HepG2 (cell line): ENCODE results near the gene NAV1. TPM values are rescaled to one million over a fixed set of nuclear protein-coding genes. Genes with fewer than 3 reads are reported as not detected.

ENCODE experiments used
- ATAC-seq: fragments of 200-7000 bp; cut with Tn5 transposase; 3 replicates; pipeline ENCODE4 v1.9.1; 2020; ENCODE audit warnings: mild to moderate bottlenecking, moderate library complexity
- BruUV-seq: library from RNA; stranded (reverse); fragments of 400-500 nt; replicated peaks from 2 replicates; lab custom pipeline; 2021; lab: Mats Ljungman, UMichigan
- CTCF ChIA-PET: fragments of 300-600 bp; formaldehyde crosslinking; extraction: SDS; loops from one replicate; lab custom pipeline; 2021; ENCODE audit warnings: low total read pairs, inconsistent platforms, low intra/inter-chr PET ratio; lab: Yijun Ruan, JAX
- POLR2A ChIA-PET: fragments of 350-600 bp; sonication (Branson Sonifier 250); formaldehyde crosslinking; loops from one replicate; lab custom pipeline; 2020; ENCODE audit warnings: antibody characterized with exemption, inconsistent platforms; lab: Yijun Ruan, JAX
- DNase-seq: peaks from one replicate; pipeline ENCODE4 v3.0.0-alpha.2; 2015; ENCODE audit warnings: low spot score
- FAIRE-seq: peaks from 3 replicates; lab custom pipeline; 2011; peaks lifted over from hg19 to GRCh38; lab: Jason Lieb, UNC
- H2AFZ ChIP-seq: one replicate; pipeline ENCODE4 v1.6.1; 2011; ENCODE audit warnings: low read length, inconsistent platforms
- H3K27ac ChIP-seq: fragments of 300-600 bp; 3 replicates; pipeline ENCODE4 v1.8.0; 2011; ENCODE audit warnings: mixed run types, mild to moderate bottlenecking, mixed read lengths, low read length, inconsistent platforms; ENCODE audit not compliant: insufficient read depth; ENCODE audit errors: extremely low read length
- H3K27me3 ChIP-seq, 2 experiments: fragments of 200-600 bp in 1 of 2; 2 replicates in 1 of 2; 3 replicates in 1 of 2; pipeline versions ENCODE4 v1.6.0 to v1.8.0; 2011; ENCODE audit warnings: low read length in 2 of 2, mild to moderate bottlenecking in 2 of 2, moderate library complexity in 2 of 2, inconsistent platforms in 1 of 2; ENCODE audit not compliant: insufficient read depth in 2 of 2, control insufficient read depth in 1 of 2
- H3K36me3 ChIP-seq, 2 experiments: fragments of 200-600 bp in 1 of 2; replicated peaks in 1 of 2; 2 replicates in 1 of 2; 3 replicates in 1 of 2; pipeline versions ENCODE4 v1.5.1 to v1.8.0; 2011; ENCODE audit warnings: low read length in 2 of 2, inconsistent platforms in 1 of 2; ENCODE audit not compliant: insufficient read depth in 2 of 2, control insufficient read depth in 1 of 2
- H3K4me1 ChIP-seq: 2 replicates; pipeline ENCODE4 v1.5.1; 2012; ENCODE audit warnings: low read length, inconsistent platforms; ENCODE audit not compliant: insufficient read depth
- H3K4me2 ChIP-seq: 2 replicates; pipeline ENCODE4 v1.6.0; 2011; ENCODE audit warnings: low read depth, low read length, inconsistent platforms
- H3K4me3 ChIP-seq, 3 experiments: fragments of 200-600 bp in 1 of 3; sonication (generic), shearing (Covaris generic) in 1 of 3; replicated peaks in 1 of 3; 2 replicates each; pipeline ENCODE4 v1.5.1; 2011 to 2016; ENCODE audit warnings: low read length in 3 of 3, inconsistent platforms in 2 of 3, low read depth in 2 of 3, mild to moderate bottlenecking in 2 of 3, control low read depth in 1 of 3, mixed read lengths in 1 of 3; ENCODE audit not compliant: insufficient read depth in 1 of 3
- H3K79me2 ChIP-seq: one replicate; pipeline ENCODE4 v1.6.1; 2011; ENCODE audit warnings: low read length, inconsistent platforms; ENCODE audit not compliant: insufficient read depth
- H3K9ac ChIP-seq: 2 replicates; pipeline ENCODE4 v1.6.0; 2011; ENCODE audit warnings: mild to moderate bottlenecking, low read depth, low read length, inconsistent platforms; ENCODE audit not compliant: insufficient read depth
- H3K9me3 ChIP-seq: 2 replicates; pipeline ENCODE4 v1.5.1; 2012; ENCODE audit warnings: mild to moderate bottlenecking, low read length
- H4K20me1 ChIP-seq: 2 replicates; pipeline ENCODE4 v1.6.0; 2011; ENCODE audit warnings: inconsistent platforms, mild to moderate bottlenecking, low read length, moderate library complexity; ENCODE audit not compliant: insufficient read depth
- FOXA1 ChIP-seq, 2 experiments: fragments of 450-650 bp in 1 of 2; sonication (generic) in 1 of 2; formaldehyde crosslinking in 1 of 2; IDR thresholded peaks; 2 replicates each; pipeline versions ENCODE4 v1.4.0 to v1.6.1; 2016 to 2020; ENCODE audit warnings: missing genetic modification reagents in 1 of 2
- HNF4A ChIP-seq: sonication (generic); formaldehyde crosslinking; IDR thresholded peaks from 2 replicates; pipeline ENCODE4 v1.4.0; 2020; ENCODE audit warnings: missing genetic modification reagents
- ISL2 ChIP-seq: sonication (generic); formaldehyde crosslinking; IDR thresholded peaks from 2 replicates; pipeline ENCODE4 v1.5.0; 2020; ENCODE audit warnings: missing genetic modification reagents
- MXD3 ChIP-seq: IDR thresholded peaks from 2 replicates; pipeline ENCODE4 v1.6.1; 2016; ENCODE audit warnings: mild to moderate bottlenecking, missing biosample characterization, missing genetic modification reagents
- NR3C1 ChIP-seq: sonication (generic); formaldehyde crosslinking; IDR thresholded peaks from 2 replicates; pipeline ENCODE4 v1.4.0; 2020; ENCODE audit warnings: missing genetic modification reagents
- POGZ ChIP-seq: sonication (generic); formaldehyde crosslinking; IDR thresholded peaks from 2 replicates; pipeline ENCODE4 v1.4.0; 2020; ENCODE audit warnings: mild to moderate bottlenecking, missing genetic modification reagents
- RCOR2 ChIP-seq: IDR thresholded peaks from 2 replicates; pipeline ENCODE4 v1.6.1; 2016; ENCODE audit warnings: missing biosample characterization, missing genetic modification reagents
- REXO4 ChIP-seq: sonication (generic); formaldehyde crosslinking; IDR thresholded peaks from 2 replicates; pipeline ENCODE4 v1.8.0; 2022; ENCODE audit warnings: missing genetic modification reagents, mild to moderate bottlenecking, borderline replicate concordance
- ZNF460 ChIP-seq: sonication (generic); formaldehyde crosslinking; IDR thresholded peaks from 2 replicates; pipeline ENCODE4 v1.5.1; 2020; ENCODE audit warnings: missing genetic modification reagents, mild to moderate bottlenecking, borderline replicate concordance
- ZNF563 ChIP-seq: sonication (generic); formaldehyde crosslinking; IDR thresholded peaks from 2 replicates; pipeline ENCODE4 v1.8.0; 2022; ENCODE audit warnings: mild to moderate bottlenecking, moderate library complexity, missing genetic modification reagents
- ZNF644 ChIP-seq: IDR thresholded peaks from 2 replicates; pipeline ENCODE4 v1.6.1; 2016; ENCODE audit warnings: low read depth
- ZNF691 ChIP-seq: sonication (generic); formaldehyde crosslinking; IDR thresholded peaks from 2 replicates; pipeline ENCODE4 v1.4.0; 2020; ENCODE audit warnings: missing genetic modification reagents, low read depth, mild to moderate bottlenecking, borderline replicate concordance
- ZSCAN29 ChIP-seq: sonication (generic); formaldehyde crosslinking; conservative IDR thresholded peaks from 2 replicates; pipeline ENCODE4 v1.4.0; 2020; ENCODE audit warnings: mild to moderate bottlenecking, missing genetic modification reagents
- WGBS: methylation state at CpG from one replicate; pipeline ENCODE4 v1.1.6; 2017; ENCODE audit warnings: low lambda C conversion rate; 5-methylcytosine and 5-hydroxymethylcytosine counted together
- in situ Hi-C: cut with HindIII; loops from 2 replicates; pipeline ENCODE4 v1.10.0; 2017; ENCODE audit warnings: low pct_unique_long_range_greater_than_20kb; ENCODE audit not compliant: extremely low pct_ligation_motif_present
- intact Hi-C: fragments of 100-400 bp; cut with micrococcal nuclease; formaldehyde crosslinking; loops from one replicate; pipeline ENCODE4 v1.10.0; 2022; ENCODE audit not compliant: unreplicated experiment
- polyA plus RNA-seq, 8 experiments: library from polyadenylated mRNA; depleted of rRNA in 3 of 8; stranded (reverse) in 7 of 8; unstranded in 1 of 8; fragments of >200 nt; fragmentation: Illumina TruSeq in 4 of 8; extraction: Trizol in 4 of 8; gene quantifications; 2 replicates each; pipeline versions ENCODE4 v1.2.1 to v1.2.3, GENCODE V29; 2011 to 2016; ENCODE audit warnings: low read depth in 4 of 8, missing spikeins in 1 of 8, mixed read lengths in 1 of 8; ENCODE audit not compliant: insufficient read depth in 1 of 8
- total RNA-seq, 5 experiments: library from RNA; depleted of rRNA; stranded (reverse); fragments of >200 nt; fragmentation: Illumina TruSeq; extraction: Trizol; gene quantifications; 2 replicates each; pipeline ENCODE4 v1.2.3, GENCODE V29; 2016; ENCODE audit warnings: low read depth in 1 of 5
- TF ChIP-seq, protein P1 (sequence below): sonication (generic); formaldehyde crosslinking; IDR thresholded peaks from 2 replicates; pipeline ENCODE4 v1.8.0; 2022; ENCODE audit warnings: missing genetic modification reagents, low read depth, mild to moderate bottlenecking, borderline replicate concordance
- TF ChIP-seq, protein P2 (sequence below): sonication (generic); formaldehyde crosslinking; IDR thresholded peaks from 2 replicates; pipeline ENCODE4 v1.9.0; 2022; ENCODE audit warnings: missing genetic modification reagents, mild to moderate bottlenecking, borderline replicate concordance

Gene NAV1
- total and polyA plus RNA-seq, 2 of the 13 experiments (the other 11 are each of a cell fraction or from before 2014, with no cell fraction given): not detected

- WGBS: 97% methylated on average over 16 of the region's 16 CpGs
- TF ChIP-seq ZNF644 (CRISPR knock-in tag): no peak
- no peak for TF ChIP-seq FOXA1 (IDR thresholded peaks at IDR 0.05)
- TF ChIP-seq FOXA1 (CRISPR knock-in tag; IDR thresholded peaks at IDR 0.05): no peak
- TF ChIP-seq HNF4A: no peak
- TF ChIP-seq ZNF563 (CRISPR knock-in tag): no peak
- no peak for TF ChIP-seq ZNF460 (CRISPR knock-in tag)
- no peak for TF ChIP-seq POGZ
- no peak for TF ChIP-seq RCOR2 (CRISPR knock-in tag)
- TF ChIP-seq, protein P1, sequence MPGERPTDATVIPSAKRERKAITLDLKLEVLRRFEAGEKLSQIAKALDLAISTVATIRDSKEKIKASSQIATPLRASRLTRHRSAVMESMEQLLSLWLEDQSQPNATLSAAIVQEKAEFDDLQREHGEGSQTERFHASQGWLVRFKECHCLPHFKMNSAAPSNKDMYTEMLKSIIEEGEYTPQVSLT: no peak
- no peak for TF ChIP-seq ZNF691 (CRISPR knock-in tag)
- TF ChIP-seq ZSCAN29: no peak
- TF ChIP-seq REXO4 (CRISPR knock-in tag): no peak
- no peak for TF ChIP-seq MXD3
- TF ChIP-seq NR3C1 (CRISPR knock-in tag): no peak
- TF ChIP-seq, protein P2, sequence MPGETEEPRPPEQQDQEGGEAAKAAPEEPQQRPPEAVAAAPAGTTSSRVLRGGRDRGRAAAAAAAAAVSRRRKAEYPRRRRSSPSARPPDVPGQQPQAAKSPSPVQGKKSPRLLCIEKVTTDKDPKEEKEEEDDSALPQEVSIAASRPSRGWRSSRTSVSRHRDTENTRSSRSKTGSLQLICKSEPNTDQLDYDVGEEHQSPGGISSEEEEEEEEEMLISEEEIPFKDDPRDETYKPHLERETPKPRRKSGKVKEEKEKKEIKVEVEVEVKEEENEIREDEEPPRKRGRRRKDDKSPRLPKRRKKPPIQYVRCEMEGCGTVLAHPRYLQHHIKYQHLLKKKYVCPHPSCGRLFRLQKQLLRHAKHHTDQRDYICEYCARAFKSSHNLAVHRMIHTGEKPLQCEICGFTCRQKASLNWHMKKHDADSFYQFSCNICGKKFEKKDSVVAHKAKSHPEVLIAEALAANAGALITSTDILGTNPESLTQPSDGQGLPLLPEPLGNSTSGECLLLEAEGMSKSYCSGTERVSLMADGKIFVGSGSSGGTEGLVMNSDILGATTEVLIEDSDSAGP (CRISPR knock-in tag): no peak
- TF ChIP-seq ISL2 (CRISPR knock-in tag): no peak
- no peak for FAIRE-seq
- Histone ChIP-seq H2AFZ (no peak overlapping the region), H3K27ac (no peak overlapping the region), H4K20me1 (no peaks in the 10 kb centered on the region), H3K27me3 (no peaks in the 10 kb centered on the region), H3K9ac (no peak overlapping the region), H3K4me3 (no peak overlapping the region), H3K4me1 (peaks cover 84% of the 10 kb centered on the region), H3K9me3 (no peaks in the 10 kb centered on the region), H3K4me2 (no peak overlapping the region), H3K36me3 (peaks cover under 1 to 1% of the 10 kb centered on the region in 2 experiments; a peak in 1 of 5 replicates), H3K79me2 (no peaks in the 10 kb centered on the region)
- ATAC-seq: no peak
- DNase-seq: no peak
- BruUV-seq: no TSS peak
- in situ Hi-C loops: no loop called here
- ChIA-PET POLR2A (interaction anchor here (1.6 kb wide), 1 partner anchor 9 kb away, joined by 4 read pairs; the partner anchor contains the start of gene CSRP1), CTCF (no interaction called here)
- intact Hi-C loops: no loop called here
These were observed 40.9 kb upstream of the NAV1 start for GRCh38 chr1:201497935-201498509.
